ENCODE results near the gene OTUD1. TPM values are rescaled to one million over a fixed set of nuclear protein-coding genes. Genes with fewer than 3 reads are reported as not detected.
"Not testable (repeated sequence)": the region's sequence is repeated elsewhere in the genome, so short reads cannot be mapped to it uniquely, and the experiment has no call there.

Gene OTUD1
- polyA plus RNA-seq (2013) = 3.3 and 3.5 TPM in 2 replicates

DNA sequence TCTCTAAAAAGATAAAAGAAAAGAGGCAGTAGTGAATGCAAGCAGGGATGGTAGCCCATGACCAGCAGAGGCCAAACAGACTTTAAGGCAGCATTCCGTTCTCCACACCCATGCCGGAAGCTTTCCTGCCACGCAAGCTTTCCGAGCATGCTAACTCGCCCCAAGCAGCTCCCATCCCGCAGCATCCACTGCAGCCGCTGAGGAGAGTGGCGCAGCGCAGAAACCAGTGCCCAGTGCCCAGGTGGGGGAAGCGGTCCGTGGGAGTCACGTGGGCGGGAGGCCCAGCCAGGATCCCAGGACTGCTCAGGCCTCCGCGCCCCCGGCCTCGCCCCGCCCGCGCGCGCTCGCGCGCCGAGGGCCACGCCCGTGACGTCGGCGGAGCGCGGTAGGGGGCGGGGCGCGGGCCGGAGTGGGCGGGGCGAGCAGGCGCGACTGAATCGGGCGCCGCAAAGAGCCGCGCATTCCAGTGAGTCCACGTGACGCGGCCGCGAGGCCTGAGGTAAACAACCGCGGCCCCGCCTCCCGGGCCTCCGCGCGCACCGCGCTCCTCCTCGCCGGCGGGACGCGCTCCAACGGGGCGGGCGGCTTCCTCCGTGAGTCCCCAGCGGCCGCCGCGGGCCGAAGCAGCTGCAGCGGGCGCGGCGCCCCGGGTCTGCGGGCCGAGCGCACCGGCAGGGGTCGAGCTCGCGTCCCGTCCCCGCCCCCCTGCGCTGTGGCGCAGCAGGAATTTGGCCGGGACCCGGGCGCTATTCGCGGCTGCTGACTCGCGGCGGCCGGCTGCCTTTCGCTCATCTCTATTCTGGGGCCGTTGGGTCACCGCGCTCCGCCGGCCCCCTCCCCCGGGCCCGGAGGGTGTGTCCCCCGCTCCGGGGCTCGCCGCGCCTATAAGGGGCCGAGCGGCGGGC lies at the start of gene OTUD1:
Gene OTUD1 (plus strand): TSS at position 529 of the 905 bp plus-strand sequence. CDS start 383 bp downstream, outside the sequence.
- peak within 1 kb of the TSS; percentile 85 for H3K14ac ChIP-seq (ENCODE audit: low read length)
- H2AFZ ChIP-seq (ENCODE audit: insufficient read depth, low read length, poor library complexity) = peak within 1 kb of the TSS; percentile 98
- peak within 1 kb of the TSS; percentile 80 for H3K9ac ChIP-seq (ENCODE audit: low read length)
- peaks cover 8% of the 10 kb centered on the region for H3K79me2 ChIP-seq (ENCODE audit: control insufficient read depth, insufficient read depth, low read length, poor library complexity)
- peak within 1 kb of the TSS; percentile 75 for H3K4ac ChIP-seq (ENCODE audit: low read depth, low read length)
- peak within 1 kb of the TSS; percentile 83 for H2BK120ac ChIP-seq (ENCODE audit: insufficient read depth, low read length, poor library complexity)
- peak within 1 kb of the TSS; percentile 16 for H3K27ac ChIP-seq (ENCODE audit: low read depth, low read length)
- peak within 1 kb of the TSS; percentile 97 for H3K4me2 ChIP-seq (ENCODE audit: low read length)
- H2BK12ac ChIP-seq (ENCODE audit: low read length) = peak within 1 kb of the TSS; percentile 49
- WGBS (ENCODE audit: extremely low coverage, insufficient coverage, insufficient read length) = no CpG with 5 or more reads among the region's 115 CpGs
- no peak within 1 kb of the TSS for H3K23ac ChIP-seq (ENCODE audit: low read length)
- H3K18ac ChIP-seq (ENCODE audit: low read length) = peak within 1 kb of the TSS; percentile 94
- no peaks in the 10 kb centered on the region for H3K27me3 ChIP-seq (ENCODE audit: insufficient read depth, low read length)
- H3K4me3 ChIP-seq (ENCODE audit: low read depth, low read length) = peak within 1 kb of the TSS; percentile 89
- H4K12ac ChIP-seq (ENCODE audit: low read depth, low read length) = peak within 1 kb of the TSS; percentile 57
- H3K9me3 ChIP-seq (ENCODE audit: insufficient read depth, low read depth, low read length) = no peaks in the 10 kb centered on the region
- H3K4me1 ChIP-seq (ENCODE audit: control insufficient read depth in 1 of 2, insufficient read depth in 2 of 2, low read length in 2 of 2) = peaks cover 3 to 7% of the 10 kb centered on the region in 2 experiments
- H3K36me3 ChIP-seq (ENCODE audit: control insufficient read depth in 1 of 2, insufficient read depth in 2 of 2, low read length in 2 of 2) = no peaks in the 10 kb centered on the region
- H2AK5ac ChIP-seq (ENCODE audit: low read length) = no peak within 1 kb of the TSS
- H4K91ac ChIP-seq (ENCODE audit: low read depth, low read length) = peak within 1 kb of the TSS; percentile 46
- peaks cover 9% of the 10 kb centered on the region for H3K79me1 ChIP-seq (ENCODE audit: low read length)
- peak within 1 kb of the TSS; percentile 94 for H4K8ac ChIP-seq (ENCODE audit: low read depth, low read length)
- peak; percentile 91 to 97 for DNase-seq
- no peak within 1 kb of the TSS for H2BK5ac ChIP-seq (ENCODE audit: low read depth, low read length, poor library complexity)

DNA sequence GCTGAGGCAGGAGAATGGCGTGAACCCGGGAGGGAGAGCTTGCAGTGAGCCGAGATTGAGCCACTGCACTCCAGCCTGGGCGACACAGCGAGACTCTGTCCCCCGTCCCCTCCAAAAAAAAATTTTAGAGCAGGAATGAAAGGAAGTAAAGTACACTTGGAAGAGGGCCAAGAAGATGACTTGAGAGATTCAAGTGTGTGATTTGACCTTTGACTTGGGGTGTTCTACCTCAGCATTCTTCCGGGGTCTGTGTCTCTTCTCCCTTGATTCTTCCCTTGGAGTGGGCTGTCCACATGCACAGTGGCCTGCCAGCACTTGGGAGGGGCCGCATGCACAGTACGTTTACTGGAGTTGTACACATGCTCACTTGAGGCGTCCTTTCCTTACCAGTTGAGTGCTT lies 48.5 kb upstream of the OTUD1 start:
- H3K79me1 ChIP-seq (ENCODE audit: low read length); H3K4me1 ChIP-seq (ENCODE audit: control insufficient read depth in 1 of 2, insufficient read depth in 2 of 2, low read length in 2 of 2); H2AK5ac ChIP-seq (ENCODE audit: low read length); H2BK5ac ChIP-seq (ENCODE audit: low read depth, low read length, poor library complexity); H3K18ac ChIP-seq (ENCODE audit: low read length); H4K91ac ChIP-seq (ENCODE audit: low read depth, low read length); H3K4me2 ChIP-seq (ENCODE audit: low read length); H3K4me3 ChIP-seq (ENCODE audit: low read depth, low read length); H3K36me3 ChIP-seq (ENCODE audit: control insufficient read depth in 1 of 2, insufficient read depth in 2 of 2, low read length in 2 of 2); H2BK120ac ChIP-seq (ENCODE audit: insufficient read depth, low read length, poor library complexity); H3K9me3 ChIP-seq (ENCODE audit: insufficient read depth, low read depth, low read length); H3K27ac ChIP-seq (ENCODE audit: low read depth, low read length); H3K14ac ChIP-seq (ENCODE audit: low read length); H3K27me3 ChIP-seq (ENCODE audit: insufficient read depth, low read length); H2AFZ ChIP-seq (ENCODE audit: insufficient read depth, low read length, poor library complexity); DNase-seq; H4K12ac ChIP-seq (ENCODE audit: low read depth, low read length); H3K9ac ChIP-seq (ENCODE audit: low read length); H4K8ac ChIP-seq (ENCODE audit: low read depth, low read length); H2BK12ac ChIP-seq (ENCODE audit: low read length); H3K79me2 ChIP-seq (ENCODE audit: control insufficient read depth, insufficient read depth, low read length, poor library complexity); H3K4ac ChIP-seq (ENCODE audit: low read depth, low read length); H3K23ac ChIP-seq (ENCODE audit: low read length): not testable (repeated sequence)
- WGBS (ENCODE audit: extremely low coverage, insufficient coverage, insufficient read length) = no CpG with 5 or more reads among the region's 10 CpGs

DNA sequence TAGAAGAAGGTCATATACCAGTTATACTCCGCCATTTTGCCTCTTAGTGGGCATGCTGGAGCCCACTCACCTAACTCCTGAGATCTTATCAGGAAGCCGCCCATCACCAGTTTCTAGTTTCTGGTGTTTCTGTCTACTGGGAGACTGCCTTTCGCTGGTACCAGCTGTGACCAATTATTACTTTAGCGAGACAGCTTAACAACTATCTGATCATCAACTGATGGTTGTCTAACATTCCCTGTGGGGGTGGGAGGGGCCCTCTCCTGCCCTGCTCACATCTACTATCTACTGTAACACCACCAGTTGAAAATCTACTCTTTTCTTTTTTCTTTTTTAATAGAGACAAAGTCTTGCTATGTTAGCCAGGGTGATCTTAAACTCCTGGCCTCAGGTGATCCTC lies 48.1 kb upstream of the OTUD1 start:
- H2BK5ac ChIP-seq (ENCODE audit: low read depth, low read length, poor library complexity) = no peak overlapping the region
- H4K8ac ChIP-seq (ENCODE audit: low read depth, low read length) = no peak overlapping the region
- no peak overlapping the region for H3K9ac ChIP-seq (ENCODE audit: low read length)
- no peak overlapping the region for H3K23ac ChIP-seq (ENCODE audit: low read length)
- no peak overlapping the region for H2AK5ac ChIP-seq (ENCODE audit: low read length)
- H3K79me2 ChIP-seq (ENCODE audit: control insufficient read depth, insufficient read depth, low read length, poor library complexity) = no peaks in the 10 kb centered on the region
- H3K27ac ChIP-seq (ENCODE audit: low read depth, low read length) = no peak overlapping the region
- H3K18ac ChIP-seq (ENCODE audit: low read length) = no peak overlapping the region
- H3K79me1 ChIP-seq (ENCODE audit: low read length) = no peaks in the 10 kb centered on the region
- H3K4me2 ChIP-seq (ENCODE audit: low read length) = no peak overlapping the region
- H3K14ac ChIP-seq (ENCODE audit: low read length) = no peak overlapping the region
- no peak overlapping the region for H2BK120ac ChIP-seq (ENCODE audit: insufficient read depth, low read length, poor library complexity)
- no peak overlapping the region for H2BK12ac ChIP-seq (ENCODE audit: low read length)
- H4K12ac ChIP-seq (ENCODE audit: low read depth, low read length) = no peak overlapping the region
- no peak overlapping the region for H3K4me3 ChIP-seq (ENCODE audit: low read depth, low read length)
- H3K9me3 ChIP-seq (ENCODE audit: insufficient read depth, low read depth, low read length) = no peaks in the 10 kb centered on the region
- no peak overlapping the region for H3K4ac ChIP-seq (ENCODE audit: low read depth, low read length)
- no peaks in the 10 kb centered on the region for H3K36me3 ChIP-seq (ENCODE audit: control insufficient read depth in 1 of 2, insufficient read depth in 2 of 2, low read length in 2 of 2)
- no CpG with 5 or more reads among the region's 4 CpGs for WGBS (ENCODE audit: extremely low coverage, insufficient coverage, insufficient read length)
- no peaks in the 10 kb centered on the region for H3K4me1 ChIP-seq (ENCODE audit: control insufficient read depth in 1 of 2, insufficient read depth in 2 of 2, low read length in 2 of 2)
- no peak overlapping the region for H2AFZ ChIP-seq (ENCODE audit: insufficient read depth, low read length, poor library complexity)
- H4K91ac ChIP-seq (ENCODE audit: low read depth, low read length) = no peak overlapping the region
- peak; percentile 63 to 83 for DNase-seq
- H3K27me3 ChIP-seq (ENCODE audit: insufficient read depth, low read length) = no peaks in the 10 kb centered on the region

DNA sequence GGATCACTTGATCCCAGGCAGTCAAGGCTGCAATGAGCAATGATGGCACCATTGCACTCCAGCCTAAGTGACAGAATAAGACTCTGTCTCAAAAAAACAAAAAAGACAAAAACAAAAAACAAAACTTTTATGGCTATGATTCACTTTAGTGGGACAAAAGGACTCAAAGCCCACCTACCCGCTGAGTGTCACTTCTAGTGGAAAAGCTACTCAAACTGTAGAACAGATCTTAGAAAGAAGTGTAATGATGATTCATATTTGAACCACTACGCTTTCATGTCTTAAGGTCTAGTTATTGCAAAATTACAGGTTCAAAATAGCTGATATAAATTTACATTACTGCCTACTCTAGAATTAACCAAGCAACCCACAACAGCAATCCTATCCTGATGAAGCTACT lies 47.1 kb upstream of the OTUD1 start:
- no peak overlapping the region for H2BK120ac ChIP-seq (ENCODE audit: insufficient read depth, low read length, poor library complexity)
- no peak overlapping the region for H3K18ac ChIP-seq (ENCODE audit: low read length)
- no peaks in the 10 kb centered on the region for H3K27me3 ChIP-seq (ENCODE audit: insufficient read depth, low read length)
- no peak overlapping the region for H2AFZ ChIP-seq (ENCODE audit: insufficient read depth, low read length, poor library complexity)
- H3K4me2 ChIP-seq (ENCODE audit: low read length) = no peak overlapping the region
- WGBS (ENCODE audit: extremely low coverage, insufficient coverage, insufficient read length) = no CpG with 5 or more reads among the region's 2 CpGs
- no peaks in the 10 kb centered on the region for H3K36me3 ChIP-seq (ENCODE audit: control insufficient read depth in 1 of 2, insufficient read depth in 2 of 2, low read length in 2 of 2)
- no peak overlapping the region for H4K91ac ChIP-seq (ENCODE audit: low read depth, low read length)
- no peaks in the 10 kb centered on the region for H3K79me1 ChIP-seq (ENCODE audit: low read length)
- H2BK5ac ChIP-seq (ENCODE audit: low read depth, low read length, poor library complexity) = no peak overlapping the region
- no peak overlapping the region for H2BK12ac ChIP-seq (ENCODE audit: low read length)
- no peaks in the 10 kb centered on the region for H3K4me1 ChIP-seq (ENCODE audit: control insufficient read depth in 1 of 2, insufficient read depth in 2 of 2, low read length in 2 of 2)
- no peak for DNase-seq
- no peak overlapping the region for H3K14ac ChIP-seq (ENCODE audit: low read length)
- no peak overlapping the region for H4K8ac ChIP-seq (ENCODE audit: low read depth, low read length)
- no peak overlapping the region for H3K9ac ChIP-seq (ENCODE audit: low read length)
- no peak overlapping the region for H3K4me3 ChIP-seq (ENCODE audit: low read depth, low read length)
- no peaks in the 10 kb centered on the region for H3K79me2 ChIP-seq (ENCODE audit: control insufficient read depth, insufficient read depth, low read length, poor library complexity)
- no peak overlapping the region for H3K23ac ChIP-seq (ENCODE audit: low read length)
- no peak overlapping the region for H4K12ac ChIP-seq (ENCODE audit: low read depth, low read length)
- no peak overlapping the region for H3K4ac ChIP-seq (ENCODE audit: low read depth, low read length)
- H3K9me3 ChIP-seq (ENCODE audit: insufficient read depth, low read depth, low read length) = no peaks in the 10 kb centered on the region
- H2AK5ac ChIP-seq (ENCODE audit: low read length) = no peak overlapping the region
- no peak overlapping the region for H3K27ac ChIP-seq (ENCODE audit: low read depth, low read length)
